NCI-H2196 treated with DMSO at 0.1 percent for 48 hours (cell line): ENCODE data around the gene BABAM1.

Experiments used
- DNase-seq: peaks from one replicate; lab custom pipeline; 2025; ENCODE audit not compliant: unreplicated experiment; lab: John Stamatoyannopoulos, UW

BABAM1 gene

DNA sequence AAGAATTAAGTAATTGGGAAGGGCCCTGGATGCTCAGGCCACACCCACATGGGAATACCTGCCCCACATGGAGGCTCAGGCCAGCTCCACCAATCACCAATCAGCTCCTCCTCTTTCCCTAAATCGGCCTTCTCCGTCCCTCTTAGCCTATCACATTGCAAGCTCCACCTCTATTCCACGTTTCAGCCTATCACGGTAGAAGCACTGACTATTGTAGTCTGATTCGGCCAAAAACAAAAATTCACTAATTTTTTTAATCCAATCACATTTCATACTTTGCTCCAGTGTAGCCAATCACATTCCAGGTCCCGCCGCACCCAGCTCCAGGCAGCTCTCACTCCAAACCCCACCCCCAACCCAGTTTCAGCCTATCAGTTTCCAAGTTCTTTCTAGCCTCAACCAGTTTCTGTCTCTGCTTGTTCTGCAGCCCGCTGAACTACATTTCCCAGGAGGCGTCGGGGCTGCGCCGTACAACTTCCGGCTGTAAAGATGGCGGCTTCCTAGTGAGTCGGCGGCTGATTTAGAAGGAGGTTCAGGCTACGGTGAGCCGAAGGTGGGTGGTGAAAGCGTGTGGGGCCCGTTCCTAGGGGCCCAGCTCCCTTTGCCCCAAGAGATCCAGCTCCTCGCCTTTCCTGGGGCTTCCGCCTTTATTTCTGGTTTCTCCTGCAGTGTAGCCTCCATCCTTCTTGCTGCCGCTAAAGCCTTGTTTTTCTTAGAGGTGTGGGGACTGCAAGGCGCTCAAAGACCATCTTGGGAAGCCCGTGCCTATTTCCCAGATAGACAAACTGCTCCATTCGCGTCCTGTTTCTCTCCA lies at the start of gene BABAM1:
TSS of gene BABAM1 (plus strand) at position 469 of the 814 bp plus-strand sequence. CDS start 1,364 bp downstream, outside the sequence.
- DNase-seq: peak; percentile 97

DNA sequence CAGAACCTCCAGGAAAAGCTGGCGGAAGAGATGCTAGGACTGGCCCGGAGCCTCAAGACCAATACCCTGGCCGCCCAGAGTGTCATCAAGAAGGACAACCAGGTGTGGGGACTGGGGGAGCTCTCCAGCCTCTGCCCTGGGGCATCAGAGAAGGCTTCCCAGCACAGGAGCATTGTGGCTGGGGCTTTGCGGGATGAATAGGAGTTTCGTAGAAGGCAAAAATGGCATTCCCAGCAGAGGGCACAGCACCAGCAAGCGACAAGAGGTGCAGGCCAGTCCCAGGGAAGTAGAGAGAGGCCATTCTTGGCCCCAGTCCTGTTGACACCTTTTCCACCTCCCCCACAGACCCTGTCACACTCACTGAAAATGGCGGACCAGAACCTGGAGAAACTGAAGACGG lies 48.0 kb upstream of the BABAM1 start:
- no peak for DNase-seq

DNA sequence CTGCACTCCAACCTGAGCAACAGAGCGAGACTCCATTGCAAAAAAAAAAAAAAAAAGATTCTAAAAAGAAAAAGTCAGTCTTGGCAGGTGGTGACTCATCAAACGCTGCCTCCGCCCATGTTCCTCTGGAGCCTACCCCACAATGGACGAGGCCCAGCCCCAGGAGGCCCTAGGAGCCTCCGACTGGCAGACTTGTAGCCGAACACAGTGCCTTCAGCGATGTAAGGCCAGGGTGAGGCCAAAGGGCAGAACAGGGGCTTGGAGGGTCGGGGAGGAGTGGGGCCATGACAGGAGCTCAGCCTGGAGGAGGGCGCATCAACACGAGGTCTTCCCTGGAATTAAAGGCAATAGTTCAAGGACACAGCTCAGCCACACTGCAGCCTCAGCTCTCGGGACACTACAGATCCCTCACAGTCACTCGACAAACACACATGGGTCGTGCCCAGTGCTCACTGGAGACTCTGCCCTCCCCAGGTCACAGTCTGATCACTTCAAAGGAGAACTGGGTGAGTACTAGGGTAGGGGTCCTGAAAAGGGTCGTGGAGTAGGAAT lies 47.0 kb upstream of the BABAM1 start:
- no peak for DNase-seq

- no peak for DNase-seq
Observed at GRCh38 chr19:17225053-17225452, 42.2 kb upstream of the BABAM1 start.

DNA sequence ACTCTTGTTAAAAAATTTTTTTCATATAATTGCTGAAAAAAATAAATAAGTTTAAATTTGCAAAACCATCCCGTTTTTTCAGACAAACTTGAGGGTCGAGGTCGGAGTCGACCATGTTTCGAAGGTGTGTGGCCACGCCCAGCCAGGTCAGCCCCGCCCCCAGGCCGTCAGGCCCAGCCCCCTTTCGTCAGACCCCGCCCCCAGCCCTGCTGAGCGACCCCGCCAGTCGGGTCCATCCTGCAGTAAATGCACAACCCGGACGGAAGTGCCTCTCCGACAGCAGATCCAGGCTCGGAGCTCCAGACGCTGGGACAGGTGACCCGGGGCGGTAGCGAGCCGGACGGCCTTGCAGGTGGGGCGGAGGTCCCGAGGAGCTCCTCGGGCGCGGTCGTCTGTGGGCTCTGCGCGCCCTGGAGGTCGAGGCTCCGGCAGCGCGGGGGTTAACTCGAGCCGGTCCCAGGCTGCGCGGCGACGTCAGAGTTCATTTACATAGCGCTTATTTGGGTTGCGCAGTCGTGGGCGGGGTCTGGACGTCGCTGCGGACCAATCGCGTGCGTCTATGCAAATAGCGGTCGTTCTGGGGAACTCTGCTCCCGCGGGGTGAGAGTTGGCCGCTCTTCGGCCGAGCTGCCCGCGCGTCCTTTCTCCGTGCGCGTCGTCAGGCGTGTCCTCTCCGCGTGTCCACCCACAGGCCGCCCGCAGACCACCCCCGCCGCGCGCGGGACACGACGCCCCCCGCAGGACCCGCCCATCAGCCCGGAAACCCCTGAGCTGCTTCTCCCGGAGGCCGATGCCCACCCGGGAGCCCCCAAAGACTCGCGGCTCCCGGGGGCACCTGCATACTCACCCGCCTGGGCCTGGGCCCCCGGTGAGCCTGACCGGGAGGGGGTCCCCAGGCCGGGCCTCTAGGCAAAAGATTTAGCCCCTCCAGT lies 41.0 kb upstream of the BABAM1 start, which contains the start of gene OCEL1:
TSS of gene OCEL1 (plus strand) at position 225 of the 932 bp plus-strand sequence. CDS start at position 247, 22 bp downstream.
- peak; percentile 95 for DNase-seq

GRCh38 chr19:17227798-17228367 lies 39.4 kb upstream of the BABAM1 start:
- no peak for DNase-seq

DNA sequence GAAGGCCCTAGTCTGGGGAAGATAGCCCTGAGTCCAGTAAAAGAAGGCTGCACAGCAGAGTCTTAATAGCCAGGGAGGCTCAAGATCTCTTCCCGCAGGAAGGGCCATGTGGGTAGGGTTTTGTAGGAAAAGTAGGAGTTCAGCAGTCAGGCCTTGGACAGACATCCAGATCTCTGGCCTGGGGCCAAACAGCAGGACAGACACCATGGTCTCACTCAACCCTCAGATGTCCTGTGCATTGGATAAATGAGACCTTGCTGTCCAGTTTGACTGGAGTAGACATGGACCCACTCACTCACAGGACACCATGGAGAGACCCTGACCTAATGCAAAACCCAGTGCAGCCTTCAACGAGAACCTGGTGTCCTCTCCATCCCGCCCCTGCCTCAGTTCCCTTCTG lies 37.4 kb upstream of the BABAM1 start:
- no peak for DNase-seq

GRCh38 chr19:17232258-17232657 lies 35.0 kb upstream of the BABAM1 start:
- no peak for DNase-seq

GRCh38 chr19:17234911-17235299 lies 32.3 kb upstream of the BABAM1 start:
- no peak for DNase-seq

- DNase-seq: peak; percentile 60
Observed at GRCh38 chr19:17235300-17235970, 31.8 kb upstream of the BABAM1 start.

DNA sequence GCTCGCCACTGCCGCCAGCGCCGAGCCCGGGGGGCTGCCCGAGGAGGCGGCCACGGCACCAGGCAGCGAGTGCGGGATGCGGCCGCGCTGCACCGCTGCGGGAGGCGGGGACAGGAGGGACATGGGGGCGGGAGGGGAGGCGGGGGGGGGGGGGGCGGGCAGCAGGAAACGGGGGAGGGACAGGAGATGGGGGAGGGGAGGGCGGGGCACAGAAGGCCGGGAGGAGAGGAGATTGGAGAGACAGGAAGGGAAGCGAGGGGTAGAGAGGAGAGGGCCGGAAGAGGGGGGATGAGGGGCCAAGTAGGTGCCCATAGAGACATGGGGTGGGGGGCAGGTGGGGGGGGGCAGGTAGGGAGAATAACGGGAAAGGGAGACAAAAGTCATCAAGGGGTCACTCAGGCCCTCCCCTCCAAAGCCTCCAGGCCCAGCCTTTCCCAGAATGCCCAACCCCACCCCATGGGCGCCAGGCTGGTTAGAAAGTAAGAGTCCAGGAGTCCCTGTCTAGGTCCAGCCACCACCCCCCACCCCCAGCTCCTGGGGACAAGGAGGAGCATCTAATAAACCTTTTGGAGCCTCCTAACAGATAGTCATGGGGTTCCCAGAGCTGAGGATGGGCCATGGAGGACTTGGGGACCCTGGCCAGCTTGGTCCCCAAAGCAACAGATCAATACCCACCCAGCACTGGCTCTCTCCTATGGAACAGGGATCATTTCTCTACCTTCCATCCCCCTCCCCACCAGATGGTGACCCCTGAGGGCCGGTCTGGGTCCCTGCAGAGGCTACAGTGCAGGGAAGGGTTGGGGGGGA lies 31.1 kb upstream of the BABAM1 start:
- peak; percentile 60 for DNase-seq

- DNase-seq: no peak
Observed at GRCh38 chr19:17236811-17237543, 30.3 kb upstream of the BABAM1 start.

GRCh38 chr19:17237747-17238706 lies 29.2 kb upstream of the BABAM1 start:
- DNase-seq: no peak

DNA sequence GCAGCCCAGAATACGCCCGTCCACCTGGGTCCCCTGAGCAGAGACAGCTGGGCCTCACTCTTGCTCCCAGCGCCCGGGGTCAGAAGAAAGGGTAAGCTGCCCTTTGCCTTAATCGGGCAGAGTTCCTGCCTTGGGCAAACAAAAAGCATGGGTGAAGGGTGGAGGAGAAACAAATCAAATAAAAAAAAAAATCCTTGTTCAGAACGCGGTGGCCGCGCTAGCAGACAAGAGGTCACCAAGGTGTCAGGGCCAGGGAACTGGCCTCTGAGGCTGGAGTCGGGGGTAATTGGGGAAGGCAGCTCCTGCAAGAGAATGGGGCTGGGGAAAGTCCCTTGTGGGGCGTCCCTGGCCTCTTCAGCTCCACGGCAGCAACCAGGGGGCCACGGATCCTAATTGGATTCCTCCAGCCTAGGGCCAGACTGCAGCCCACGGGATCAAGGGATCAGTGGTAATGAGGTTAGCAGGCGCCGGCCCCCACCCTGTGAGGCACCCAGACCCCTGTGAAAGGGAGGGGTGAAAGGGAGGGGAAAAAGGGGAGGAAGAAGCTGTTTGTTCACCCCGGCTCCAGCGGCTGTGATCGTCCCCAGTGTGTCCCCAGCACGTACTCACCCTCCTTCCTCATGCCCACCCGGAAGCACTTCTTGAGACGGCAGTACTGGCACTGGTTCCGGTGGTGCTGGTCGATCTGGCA lies 27.0 kb upstream of the BABAM1 start:
- DNase-seq: no peak

GRCh38 chr19:17240826-17241399 lies 26.3 kb upstream of the BABAM1 start:
- DNase-seq: no peak

DNA sequence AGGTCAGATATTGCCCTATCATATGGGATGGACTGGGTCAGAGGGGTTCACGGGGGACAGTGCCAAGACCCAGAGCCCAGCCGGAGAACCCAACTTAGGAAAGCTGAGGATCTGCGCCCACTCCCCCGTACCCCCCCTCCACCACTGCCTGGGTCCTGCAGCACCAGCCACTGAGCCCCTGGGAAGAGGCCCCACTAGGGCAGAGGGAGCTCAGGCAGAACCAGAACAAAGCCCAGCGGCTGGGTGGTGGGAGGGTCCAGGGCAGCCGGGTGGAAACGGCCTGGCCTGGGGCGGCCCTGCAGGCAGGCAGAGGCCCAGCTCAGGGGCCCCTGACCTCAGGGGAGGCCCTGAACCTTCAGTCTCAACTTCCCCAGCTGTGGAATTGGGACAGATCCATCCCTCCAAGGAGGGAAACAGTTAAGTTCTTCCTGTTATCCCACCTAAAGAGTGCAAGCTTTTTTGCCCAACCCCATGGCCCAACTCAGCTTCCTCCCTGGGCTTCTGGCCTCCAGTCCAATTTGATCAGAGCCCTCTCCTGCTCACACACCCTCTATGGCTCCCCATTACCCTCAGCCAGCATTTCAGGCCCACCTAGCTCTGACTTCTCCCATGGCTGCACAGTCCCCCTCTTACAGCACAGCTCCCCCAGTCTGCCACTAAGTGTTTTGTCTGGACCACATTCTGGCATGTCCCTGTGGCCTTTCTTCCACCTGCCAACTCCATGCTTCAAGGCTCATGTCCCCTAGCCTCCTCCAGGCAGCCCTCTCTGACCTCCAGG lies 24.6 kb upstream of the BABAM1 start:
- DNase-seq: no peak
